H9 (cell line): Measurements from ENCODE around the gene PHAX. TPM values are rescaled to one million over a fixed set of nuclear protein-coding genes. Genes with fewer than 3 reads are reported as not detected.

Source experiments
- DNase-seq: peaks from one replicate; pipeline ENCODE4 v3.0.0-alpha.2; 2017
- H2AFZ ChIP-seq: one replicate; pipeline ENCODE4 v1.6.1; 2013; ENCODE audit warnings: mild to moderate bottlenecking, low read length, control low read depth, moderate library complexity
- H2AK5ac ChIP-seq: 2 replicates; pipeline ENCODE4 v1.6.1; 2013; ENCODE audit warnings: low read length, control low read depth, mixed read lengths; ENCODE audit not compliant: insufficient read length
- H2BK120ac ChIP-seq: one replicate; pipeline ENCODE4 v1.6.1; 2013; ENCODE audit warnings: low read depth, mild to moderate bottlenecking, low read length, control low read depth, inconsistent platforms; ENCODE audit not compliant: poor library complexity, severe bottlenecking
- H2BK12ac ChIP-seq: 2 replicates; pipeline ENCODE4 v1.6.1; 2013; ENCODE audit warnings: low read length, control low read depth, mixed read lengths, low read depth; ENCODE audit not compliant: insufficient read length
- H2BK15ac ChIP-seq: 2 replicates; pipeline ENCODE4 v1.6.1; 2013; ENCODE audit warnings: low read depth, low read length, control low read depth
- H2BK20ac ChIP-seq: one replicate; pipeline ENCODE4 v1.6.1; 2013; ENCODE audit warnings: low read depth, mild to moderate bottlenecking, low read length, control low read depth, inconsistent platforms; ENCODE audit not compliant: poor library complexity, severe bottlenecking
- H2BK5ac ChIP-seq: 2 replicates; pipeline ENCODE4 v1.6.1; 2013; ENCODE audit warnings: low read length, control low read depth, mixed read lengths; ENCODE audit not compliant: insufficient read length
- H3K14ac ChIP-seq: 2 replicates; pipeline ENCODE4 v1.6.1; 2013; ENCODE audit warnings: low read length, control low read depth; ENCODE audit not compliant: insufficient read depth
- H3K18ac ChIP-seq: 2 replicates; pipeline ENCODE4 v1.6.1; 2013; ENCODE audit warnings: low read depth, mild to moderate bottlenecking, mixed read lengths, low read length, control low read depth; ENCODE audit not compliant: insufficient read length
- H3K23ac ChIP-seq: 2 replicates; pipeline ENCODE4 v1.6.1; 2013; ENCODE audit warnings: low read length, control low read depth, mixed read lengths, low read depth; ENCODE audit not compliant: insufficient read length
- H3K23me2 ChIP-seq: 2 replicates; pipeline ENCODE4 v1.6.1; 2013; ENCODE audit warnings: low read depth, mild to moderate bottlenecking, mixed read lengths, low read length, control low read depth; ENCODE audit not compliant: insufficient read length, poor library complexity, severe bottlenecking
- H3K27ac ChIP-seq: 2 replicates; pipeline ENCODE4 v1.5.1; 2013; ENCODE audit warnings: low read length, control low read depth, mixed read lengths, low read depth; ENCODE audit not compliant: insufficient read length
- H3K27me3 ChIP-seq: 2 replicates; pipeline ENCODE4 v1.6.1; 2013; ENCODE audit warnings: low read length, control low read depth, inconsistent platforms; ENCODE audit not compliant: insufficient read depth
- H3K4ac ChIP-seq: 2 replicates; pipeline ENCODE4 v1.6.1; 2013; ENCODE audit warnings: low read depth, mild to moderate bottlenecking, control low read depth, inconsistent platforms, low read length, moderate library complexity
- H3K4me1 ChIP-seq: 2 replicates; pipeline ENCODE4 v1.6.1; 2013; ENCODE audit warnings: low read length, control low read depth, inconsistent platforms; ENCODE audit not compliant: insufficient read depth
- H3K4me2 ChIP-seq: 2 replicates; pipeline ENCODE4 v1.6.1; 2013; ENCODE audit warnings: low read length, control low read depth, mixed read lengths; ENCODE audit not compliant: insufficient read length, insufficient read depth
- H3K56ac ChIP-seq: 2 replicates; pipeline ENCODE4 v1.6.1; 2013; ENCODE audit warnings: low read depth, mild to moderate bottlenecking, mixed read lengths, low read length, control low read depth; ENCODE audit not compliant: insufficient read length
- H3K79me1 ChIP-seq: 2 replicates; pipeline ENCODE4 v1.6.1; 2013; ENCODE audit warnings: low read depth, mild to moderate bottlenecking, moderate library complexity, low read length, control low read depth, inconsistent platforms; ENCODE audit not compliant: insufficient read depth, poor library complexity, severe bottlenecking
- H3K79me2 ChIP-seq: 2 replicates; pipeline ENCODE4 v1.6.1; 2013; ENCODE audit warnings: low read length, control low read depth, inconsistent platforms; ENCODE audit not compliant: insufficient read depth
- H3K9ac ChIP-seq: 2 replicates; pipeline ENCODE4 v1.6.1; 2013; ENCODE audit warnings: low read length, control low read depth, mixed read lengths; ENCODE audit not compliant: insufficient read length; ENCODE audit errors: extremely low read depth
- H3K9me3 ChIP-seq: one replicate; pipeline ENCODE4 v1.6.1; 2013; ENCODE audit warnings: low read depth, low read length, inconsistent platforms; ENCODE audit not compliant: control insufficient read depth
- H3T11ph ChIP-seq: one replicate; pipeline ENCODE4 v1.6.1; 2013; ENCODE audit warnings: mild to moderate bottlenecking, low read length, control low read depth, inconsistent platforms
- H4K20me1 ChIP-seq: one replicate; pipeline ENCODE4 v1.6.1; 2013; ENCODE audit not compliant: control insufficient read depth, insufficient read length, insufficient read depth
- H4K5ac ChIP-seq: 2 replicates; pipeline ENCODE4 v1.6.1; 2013; ENCODE audit warnings: low read depth, mild to moderate bottlenecking, mixed read lengths, low read length, control low read depth; ENCODE audit not compliant: insufficient read length
- H4K8ac ChIP-seq: replicated peaks from 2 replicates; pipeline ENCODE4 v1.6.1; 2013; ENCODE audit warnings: low read length, control low read depth, mixed read lengths, low read depth; ENCODE audit not compliant: insufficient read length
- H4K91ac ChIP-seq: 2 replicates; pipeline ENCODE4 v1.6.1; 2013; ENCODE audit warnings: low read depth, mild to moderate bottlenecking, moderate library complexity, mixed read lengths, low read length, control low read depth; ENCODE audit not compliant: insufficient read length
- H3K27ac Mint-ChIP-seq, 3 experiments: 2 replicates in 2 of 3; 3 replicates in 1 of 3; pipeline ENCODE4 v1.8.0; 2020 to 2021; ENCODE audit warnings: mixed read lengths in 3 of 3, mild to moderate bottlenecking in 1 of 3, moderate library complexity in 1 of 3
- H3K27me3 Mint-ChIP-seq: 2 replicates; pipeline ENCODE4 v1.8.0; 2021; ENCODE audit warnings: low read depth, mild to moderate bottlenecking, moderate library complexity, mixed read lengths
- H3K36me3 Mint-ChIP-seq, 3 experiments: 2 replicates in 2 of 3; 3 replicates in 1 of 3; pipeline ENCODE4 v1.8.0; 2020 to 2021; ENCODE audit warnings: low read depth in 3 of 3, mixed read lengths in 3 of 3; ENCODE audit not compliant: insufficient read depth in 1 of 3
- H3K4me1 Mint-ChIP-seq, 2 experiments: 2 replicates each; pipeline ENCODE4 v1.8.0; 2020; ENCODE audit warnings: mixed read lengths in 2 of 2
- H3K4me3 Mint-ChIP-seq, 2 experiments: 2 replicates in 1 of 2; 3 replicates in 1 of 2; pipeline ENCODE4 v1.8.0; 2020 to 2021; ENCODE audit warnings: mild to moderate bottlenecking in 2 of 2, mixed read lengths in 2 of 2, moderate library complexity in 1 of 2
- H3K9me3 Mint-ChIP-seq, 2 experiments: 2 replicates in 1 of 2; 3 replicates in 1 of 2; pipeline ENCODE4 v1.8.0; 2020; ENCODE audit warnings: mild to moderate bottlenecking in 2 of 2, mixed read lengths in 2 of 2, moderate library complexity in 1 of 2
- WGBS: extraction: QIAGEN DNeasy Blood & Tissue Kit; methylation state at CpG from one replicate; pipeline ENCODE4 v1.1.7; 2013; ENCODE audit warnings: missing lambda C conversion rate, low lambda C conversion rate, mixed read lengths; ENCODE audit not compliant: insufficient read length; ENCODE audit errors: extremely low coverage; 5-methylcytosine and 5-hydroxymethylcytosine counted together
- total RNA-seq: library from RNA; stranded (reverse); gene quantifications from 2 replicates; pipeline ENCODE4 v1.2.1, GENCODE V29; 2021
- TF ChIP-seq, protein P1 (sequence below): fragments of 200-600 bp; sonication (generic); conservative IDR thresholded peaks from 3 replicates; pipeline ENCODE4 v1.8.0; 2021; ENCODE audit warnings: antibody characterized with exemption, mild to moderate bottlenecking

PHAX gene
- total RNA-seq, 1 experiment from 2014 or later: 65.6 TPM

DNA sequence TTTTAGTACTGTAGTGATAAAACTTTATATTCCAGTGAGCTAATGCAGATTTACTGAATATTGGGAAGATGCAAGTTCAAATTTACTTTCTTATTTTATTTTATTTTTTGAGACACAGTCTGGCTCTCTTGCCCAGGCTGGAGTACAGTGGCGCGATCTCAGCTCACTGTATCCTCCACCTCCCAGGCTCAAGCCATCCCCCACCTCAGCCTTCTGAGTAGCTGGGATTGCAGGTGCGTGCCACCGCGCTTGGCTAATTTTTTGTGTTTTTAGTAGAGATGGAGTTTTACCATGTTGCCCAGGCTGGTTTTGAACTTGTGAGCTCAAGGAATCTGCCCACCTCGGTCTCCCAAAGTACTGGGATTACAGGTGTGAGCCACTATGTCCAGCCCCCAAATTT, 9.9 kb downstream of the PHAX start:
- Mint-ChIP-seq H3K4me3 (no peak overlapping the region), H3K27ac (0 out of 7 replicates have a peak overlapping the region, but pooled peaks of 1 of the 3 experiments have one; percentile 44), H3K4me1 (peaks cover 4 to 5% of the 10 kb centered on the region in 2 experiments; a peak in 3 of 4 replicates), H3K9me3 (no peaks in the 10 kb centered on the region), H3K36me3 (peaks cover 29 to 82% (median 64%) of the 10 kb centered on the region in 3 experiments), H3K27me3 (no peaks in the 10 kb centered on the region)
- Histone ChIP-seq H3K14ac (no peak overlapping the region), H3K4me2 (no peak overlapping the region), H4K20me1 (no peaks in the 10 kb centered on the region), H2AFZ (no peak overlapping the region), H2BK5ac (no peak overlapping the region), H4K91ac (no peak overlapping the region), H2BK15ac (no peak overlapping the region), H3K79me1 (no peaks in the 10 kb centered on the region), H3T11ph (no peak overlapping the region), H3K18ac (no peak overlapping the region), H3K4me1 (no peaks in the 10 kb centered on the region), H3K27ac (no peak overlapping the region), H2BK120ac (no peak overlapping the region), H3K23me2 (no peaks in the 10 kb centered on the region), H2AK5ac (no peak overlapping the region), H3K9ac (no peak overlapping the region), H3K79me2 (peaks cover 10% of the 10 kb centered on the region; the same call in 1 of the 2 replicates), H3K56ac (no peak overlapping the region), H4K8ac (no peak overlapping the region), H2BK20ac (no peak overlapping the region), H3K23ac (no peak overlapping the region), H4K5ac (no peak overlapping the region), H2BK12ac (no peak overlapping the region), H3K9me3 (no peaks in the 10 kb centered on the region), H3K4ac (no peak overlapping the region), H3K27me3 (no peaks in the 10 kb centered on the region)
- WGBS: no CpG with 5 or more reads among the region's 6 CpGs
- DNase-seq: peak; percentile 6
- TF ChIP-seq, protein P1, sequence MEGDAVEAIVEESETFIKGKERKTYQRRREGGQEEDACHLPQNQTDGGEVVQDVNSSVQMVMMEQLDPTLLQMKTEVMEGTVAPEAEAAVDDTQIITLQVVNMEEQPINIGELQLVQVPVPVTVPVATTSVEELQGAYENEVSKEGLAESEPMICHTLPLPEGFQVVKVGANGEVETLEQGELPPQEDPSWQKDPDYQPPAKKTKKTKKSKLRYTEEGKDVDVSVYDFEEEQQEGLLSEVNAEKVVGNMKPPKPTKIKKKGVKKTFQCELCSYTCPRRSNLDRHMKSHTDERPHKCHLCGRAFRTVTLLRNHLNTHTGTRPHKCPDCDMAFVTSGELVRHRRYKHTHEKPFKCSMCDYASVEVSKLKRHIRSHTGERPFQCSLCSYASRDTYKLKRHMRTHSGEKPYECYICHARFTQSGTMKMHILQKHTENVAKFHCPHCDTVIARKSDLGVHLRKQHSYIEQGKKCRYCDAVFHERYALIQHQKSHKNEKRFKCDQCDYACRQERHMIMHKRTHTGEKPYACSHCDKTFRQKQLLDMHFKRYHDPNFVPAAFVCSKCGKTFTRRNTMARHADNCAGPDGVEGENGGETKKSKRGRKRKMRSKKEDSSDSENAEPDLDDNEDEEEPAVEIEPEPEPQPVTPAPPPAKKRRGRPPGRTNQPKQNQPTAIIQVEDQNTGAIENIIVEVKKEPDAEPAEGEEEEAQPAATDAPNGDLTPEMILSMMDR: no peak
